ENCODE data around the gene ADK. TPM values are rescaled to one million over a fixed set of nuclear protein-coding genes. Genes with fewer than 3 reads are reported as not detected.
"Not testable (repeated sequence)": the region's sequence is repeated elsewhere in the genome, so short reads cannot be mapped to it uniquely, and the experiment has no call there.

ADK gene
- total RNA-seq, 1 donor from 2014 or later = 40.8 TPM

- no peak for DNase-seq (ENCODE audit: low spot score)
Measured at GRCh38 chr10:74347522-74347921, 196.5 kb downstream of the ADK start.

DNA sequence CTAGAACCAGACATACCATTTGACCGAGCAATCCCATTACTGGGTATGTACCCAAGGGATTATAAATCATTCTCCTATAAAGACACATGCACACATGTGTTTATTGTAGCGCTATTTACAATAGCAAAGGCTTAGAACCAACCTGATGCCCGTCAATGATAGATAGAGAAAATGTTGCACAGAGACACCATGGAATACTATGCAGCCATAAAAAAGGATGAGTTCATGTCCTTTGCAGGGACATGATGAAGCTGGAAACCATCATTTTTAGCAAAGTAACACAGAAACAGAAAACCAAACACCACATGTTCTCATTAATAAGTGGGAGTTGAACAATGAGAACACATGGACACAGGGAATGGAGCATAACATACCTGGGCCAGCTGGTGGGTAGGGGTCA is 202.0 kb downstream of the ADK start:
- not testable (repeated sequence) for DNase-seq (ENCODE audit: low spot score)

- no peak for DNase-seq (ENCODE audit: low spot score)
Measured at GRCh38 chr10:74361678-74362077, 210.7 kb downstream of the ADK start.

DNA sequence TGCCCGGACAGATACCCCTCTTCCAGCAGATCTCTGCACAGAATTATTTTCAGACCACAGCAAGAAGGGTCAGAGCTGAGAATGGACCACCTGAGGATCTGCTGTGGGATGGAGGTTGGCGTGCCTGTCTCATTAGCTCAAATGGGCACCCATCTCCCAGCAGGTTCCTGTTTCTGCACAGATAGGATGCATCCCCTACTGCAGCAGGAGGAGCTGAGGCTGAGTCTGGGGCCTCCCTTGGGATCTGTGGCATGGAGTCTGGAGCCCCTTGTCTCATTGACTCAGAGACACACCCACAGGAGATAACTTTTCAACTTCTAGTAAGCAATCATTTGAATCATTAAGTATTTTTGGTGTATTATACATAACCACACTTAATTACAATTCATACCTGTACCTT is 212.7 kb downstream of the ADK start:
- no peak for DNase-seq (ENCODE audit: low spot score)

DNA sequence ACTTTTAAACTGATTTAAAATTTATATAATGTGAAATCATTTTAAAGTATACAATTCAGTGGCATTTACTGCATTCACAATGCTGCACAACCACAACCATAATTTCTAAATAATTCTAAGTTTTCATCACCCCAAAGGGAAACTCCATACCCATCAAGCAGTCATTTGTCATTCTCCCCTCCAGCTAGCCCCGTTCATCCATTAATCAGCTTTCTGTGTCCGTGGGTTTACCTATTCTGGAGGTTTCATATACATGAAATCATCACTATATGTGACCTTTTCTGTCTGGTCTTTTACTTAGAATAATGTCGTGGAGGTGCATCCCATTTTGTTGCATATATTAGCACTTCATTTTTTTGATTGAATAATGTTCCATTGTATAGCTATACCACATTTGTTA is 214.1 kb downstream of the ADK start:
- no peak for DNase-seq (ENCODE audit: low spot score)

GRCh38 chr10:74371696-74372095 is 220.7 kb downstream of the ADK start:
- no peak for DNase-seq (ENCODE audit: low spot score)

GRCh38 chr10:74373059-74373458 is 222.0 kb downstream of the ADK start:
- no peak for DNase-seq (ENCODE audit: low spot score)

GRCh38 chr10:74377476-74377875 is 226.5 kb downstream of the ADK start:
- no peak for DNase-seq (ENCODE audit: low spot score)

GRCh38 chr10:74379474-74379873 is 228.5 kb downstream of the ADK start:
- no peak for DNase-seq (ENCODE audit: low spot score)

GRCh38 chr10:74380795-74381194 is 229.8 kb downstream of the ADK start:
- no peak for DNase-seq (ENCODE audit: low spot score)

DNA sequence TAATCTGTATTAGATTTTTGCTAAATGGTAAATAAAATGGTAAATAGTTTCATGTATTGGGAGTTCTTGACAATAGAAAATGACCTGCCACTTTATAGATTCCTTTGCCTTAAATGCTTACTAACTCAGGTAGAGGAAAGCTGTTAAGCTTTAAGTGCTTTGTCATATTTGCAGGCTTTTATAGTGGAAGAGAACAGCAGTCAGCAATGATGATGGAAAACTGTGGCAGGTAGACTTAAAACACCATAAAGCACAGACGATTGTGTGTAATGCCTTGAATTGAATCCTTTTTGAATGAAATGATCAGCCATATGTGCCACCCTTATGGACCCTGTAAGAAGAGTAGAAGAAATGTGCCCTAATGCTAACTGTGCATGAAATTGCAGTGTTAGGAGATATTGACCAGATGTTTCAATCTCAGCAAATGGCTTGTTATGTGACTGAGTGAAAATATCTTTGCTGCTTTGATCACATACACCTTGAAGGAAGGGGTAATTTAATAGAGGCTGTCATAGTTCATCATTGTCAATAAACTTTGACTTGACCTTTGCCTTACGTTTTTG is 230.4 kb downstream of the ADK start:
- DNase-seq (ENCODE audit: low spot score) = no peak

- DNase-seq (ENCODE audit: low spot score) = no peak
Measured at GRCh38 chr10:74382663-74383062, 231.6 kb downstream of the ADK start.

- no peak for DNase-seq (ENCODE audit: low spot score)
Measured at GRCh38 chr10:74383642-74384041, 232.6 kb downstream of the ADK start.

DNA sequence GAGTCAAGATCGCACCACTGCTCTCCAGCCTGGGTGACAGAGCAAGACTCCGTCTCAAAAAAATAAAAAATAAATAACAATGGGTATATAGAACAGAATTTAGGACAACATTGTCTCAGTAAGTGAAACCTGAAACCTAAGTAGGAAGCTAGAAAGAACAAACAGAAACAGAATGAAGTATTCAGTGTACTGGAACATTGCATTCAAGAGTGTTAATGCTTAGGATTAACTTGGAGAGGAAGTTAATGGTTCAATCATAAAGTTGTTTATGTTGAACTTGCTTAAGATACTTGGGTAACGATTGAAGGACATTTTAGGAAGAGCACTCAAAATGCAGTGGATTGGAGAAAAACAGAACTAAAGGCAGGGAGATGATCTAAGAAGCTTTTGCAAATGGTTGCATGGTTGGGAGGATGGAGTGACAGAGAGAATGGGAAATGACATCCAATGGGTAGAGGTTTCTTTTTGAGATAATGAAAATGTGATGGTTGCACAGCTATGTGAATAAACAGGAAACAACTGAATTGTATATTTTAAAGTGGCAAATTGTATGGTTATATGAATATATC is 233.7 kb downstream of the ADK start:
- DNase-seq (ENCODE audit: low spot score) = no peak

- no peak for DNase-seq (ENCODE audit: low spot score)
Measured at GRCh38 chr10:74388801-74389200, 237.8 kb downstream of the ADK start.

DNA sequence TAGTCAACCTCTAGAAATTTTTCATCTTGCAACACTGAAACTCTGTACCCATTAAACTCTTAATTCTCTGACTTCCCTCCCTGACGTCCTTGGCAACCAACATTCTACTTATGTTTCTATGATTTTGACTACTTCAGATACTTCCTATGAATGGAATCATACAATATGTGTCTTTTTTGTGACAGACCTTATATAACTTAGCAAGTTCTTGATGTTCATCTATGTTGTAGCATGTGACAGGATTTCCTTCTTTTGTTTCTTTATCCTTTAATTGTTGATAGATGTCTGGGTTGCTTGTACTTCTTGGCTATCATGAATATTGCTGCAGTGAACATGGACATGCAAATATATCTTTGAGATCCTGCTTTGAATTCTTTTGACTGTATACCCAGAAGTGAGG is 240.8 kb downstream of the ADK start:
- DNase-seq (ENCODE audit: low spot score) = no peak

- no peak for DNase-seq (ENCODE audit: low spot score)
Measured at GRCh38 chr10:74394416-74394969, 243.5 kb downstream of the ADK start.

DNA sequence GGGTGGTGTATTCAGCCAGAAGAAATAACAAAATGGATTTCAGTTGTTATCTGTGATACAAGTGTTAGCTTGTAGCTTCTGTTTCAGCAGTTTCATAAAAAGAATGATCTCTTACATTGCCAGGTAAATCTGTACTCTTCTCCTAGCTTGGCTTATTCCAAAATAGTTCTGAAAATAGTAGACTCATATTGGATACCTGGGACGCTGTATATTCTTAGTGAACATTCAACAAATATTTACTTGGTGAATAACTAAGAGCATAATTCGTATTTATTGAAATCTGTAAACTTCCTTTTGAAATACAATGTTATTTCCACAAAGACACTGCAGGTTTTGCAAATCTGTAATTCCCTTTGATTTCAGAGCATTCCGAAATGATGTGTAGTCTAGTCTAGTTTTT is 249.2 kb downstream of the ADK start:
- no peak for DNase-seq (ENCODE audit: low spot score)

GRCh38 chr10:74406006-74406405 is 255.0 kb downstream of the ADK start:
- DNase-seq (ENCODE audit: low spot score) = no peak

GRCh38 chr10:74415146-74415839 is 264.3 kb downstream of the ADK start:
- no peak for DNase-seq (ENCODE audit: low spot score)

DNA sequence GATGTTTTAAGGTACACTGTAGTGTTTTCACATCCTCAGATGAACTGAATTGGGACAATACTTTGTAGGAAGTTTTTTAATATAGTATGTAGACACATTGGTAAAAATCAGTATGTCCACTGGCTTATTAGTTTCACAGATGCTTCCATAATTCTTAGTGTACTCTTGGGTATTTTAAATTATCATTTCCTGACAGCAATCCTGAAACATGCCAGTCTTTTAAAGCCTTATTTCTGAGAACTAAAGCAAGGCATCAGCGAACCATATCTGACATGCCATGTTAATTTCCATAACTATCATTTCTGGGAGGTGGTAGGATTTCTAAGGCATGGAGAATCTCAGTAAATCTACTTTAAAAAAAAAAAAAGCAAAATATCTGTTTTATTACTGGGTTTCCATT is 266.4 kb downstream of the ADK start:
- no peak for DNase-seq (ENCODE audit: low spot score)

DNA sequence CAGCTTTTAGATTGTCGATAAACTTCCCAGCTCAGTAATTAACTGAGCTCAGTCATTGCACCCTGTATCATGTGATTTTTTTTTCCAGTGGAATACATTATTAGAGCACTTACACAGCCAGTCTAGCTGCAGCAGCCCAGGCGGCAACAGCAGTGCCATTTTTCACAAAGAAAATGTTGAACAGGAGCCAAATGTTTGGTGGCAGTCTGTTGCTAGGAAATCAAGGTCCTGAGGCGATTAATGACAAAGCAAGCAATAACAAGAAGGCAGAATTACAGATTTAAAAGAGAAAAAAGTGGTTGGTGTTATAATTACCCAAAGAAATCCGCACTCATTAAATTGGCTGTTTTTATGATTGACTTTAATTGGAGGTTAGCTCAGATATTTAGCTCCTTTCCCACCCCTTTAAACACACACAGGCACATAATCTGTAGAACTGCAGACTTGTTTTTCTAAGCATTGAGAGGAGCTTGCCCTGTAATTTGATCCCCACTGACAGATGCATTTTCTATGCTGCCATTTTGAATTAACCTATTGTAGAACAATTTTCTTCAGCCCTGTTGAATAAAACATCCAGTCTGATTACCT is 267.4 kb downstream of the ADK start:
- no peak for DNase-seq (ENCODE audit: low spot score)

DNA sequence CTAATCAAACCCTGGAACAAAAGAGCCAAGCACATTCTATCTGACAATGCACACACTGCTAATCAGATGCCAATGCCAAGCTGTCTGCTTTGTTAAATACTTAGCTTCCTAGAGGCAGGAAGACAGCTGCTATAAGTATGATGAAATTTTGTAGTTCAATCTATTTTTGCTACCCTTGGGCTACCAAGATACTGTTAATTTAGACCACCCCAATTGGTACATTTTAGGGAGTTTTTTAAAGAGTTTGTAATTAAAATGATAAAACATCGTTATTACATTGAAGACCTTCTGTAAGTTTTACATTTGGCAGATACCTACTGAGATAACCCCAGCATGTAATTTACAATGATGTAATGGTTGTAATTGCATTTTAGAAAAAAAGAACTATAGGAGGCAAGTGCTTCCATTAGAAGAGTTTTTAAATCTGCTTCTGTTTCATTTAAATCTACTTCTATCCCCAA is 268.5 kb downstream of the ADK start:
- no peak for DNase-seq (ENCODE audit: low spot score)

All from ureter (tissue), 1 donor.